Activated CD4-positive, alpha-beta T cell treated with anti-CD3 and anti-CD28 coated beads for 1 hour (primary cell): ENCODE data around the gene GATD1.
A peak's percentile ranks its signal among the peaks of the same experiment; 100 is the strongest.
"Not testable (repeated sequence)": the region's sequence is repeated elsewhere in the genome, so short reads cannot be mapped to it uniquely, and the experiment has no call there.

Source experiments
- DNase-seq: peaks from one replicate; pipeline ENCODE4 v3.0.0-alpha.2; 2020

Gene GATD1

DNA sequence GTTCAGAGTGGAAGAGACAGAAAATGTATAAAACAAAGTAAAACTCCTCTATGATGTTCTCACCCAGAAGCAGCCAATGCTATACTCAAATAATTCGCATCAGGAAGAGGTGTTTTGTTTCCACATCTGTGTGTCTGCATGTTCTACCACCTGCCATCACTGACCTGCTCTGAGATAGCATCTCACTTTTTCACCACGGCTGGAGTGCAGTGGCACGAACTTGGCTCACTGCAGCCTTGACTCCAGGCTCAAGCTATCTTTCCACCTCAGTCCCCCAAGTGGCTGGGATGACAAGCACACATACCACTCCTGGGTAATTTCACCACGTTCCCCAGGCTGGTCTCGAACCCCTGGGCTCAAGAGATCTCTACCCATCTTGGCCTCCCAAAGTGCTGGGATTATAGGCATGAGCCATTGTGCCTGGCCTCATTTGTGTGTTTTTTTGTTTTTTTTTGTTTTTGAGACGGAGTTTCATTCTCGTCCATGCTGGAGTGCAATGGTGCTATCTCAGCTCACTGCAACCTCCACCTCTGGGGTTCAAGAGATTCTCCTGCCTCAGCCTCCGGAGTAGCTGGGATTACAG, 15.7 kb downstream of the GATD1 start:
- DNase-seq = no peak

DNA sequence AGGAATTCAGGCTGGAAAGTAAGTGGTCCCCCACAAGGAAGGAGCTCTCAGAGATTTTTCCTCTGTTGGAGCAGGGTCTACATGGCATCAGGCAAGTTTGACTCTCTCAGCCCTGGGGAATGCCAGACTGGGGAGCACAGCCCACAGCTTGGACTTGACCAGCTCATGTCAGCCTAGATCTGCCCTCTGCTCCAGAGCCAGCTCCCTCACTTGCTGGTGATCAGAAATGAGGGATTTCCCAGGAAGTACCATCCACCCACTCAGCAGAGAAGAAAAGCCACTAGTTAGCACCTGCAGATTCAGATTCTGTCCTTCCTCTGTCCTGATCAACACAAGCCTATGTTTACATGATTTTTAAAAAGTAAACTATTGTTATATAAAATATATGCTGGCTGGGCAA, 17.1 kb downstream of the GATD1 start:
- no peak for DNase-seq

DNA sequence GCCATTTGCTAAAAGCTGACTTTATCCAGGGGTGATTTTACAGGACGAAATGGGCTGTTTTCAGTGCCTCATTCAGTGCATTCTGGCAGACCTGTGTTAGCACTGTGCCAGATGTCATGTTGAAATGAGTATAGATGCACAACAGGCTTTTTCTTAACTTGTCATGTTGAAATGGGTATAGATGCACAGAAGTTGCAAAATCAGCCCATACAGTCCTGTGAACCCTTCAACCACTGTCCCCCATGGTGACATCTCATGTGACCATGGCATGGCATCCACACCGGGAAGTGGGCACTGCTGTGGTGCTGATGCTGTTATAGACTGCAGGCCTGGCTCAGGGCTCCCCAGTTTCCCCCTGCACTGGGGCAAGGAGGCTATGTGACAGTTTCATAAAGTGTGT, 27.6 kb downstream of the GATD1 start:
- no peak for DNase-seq

DNA sequence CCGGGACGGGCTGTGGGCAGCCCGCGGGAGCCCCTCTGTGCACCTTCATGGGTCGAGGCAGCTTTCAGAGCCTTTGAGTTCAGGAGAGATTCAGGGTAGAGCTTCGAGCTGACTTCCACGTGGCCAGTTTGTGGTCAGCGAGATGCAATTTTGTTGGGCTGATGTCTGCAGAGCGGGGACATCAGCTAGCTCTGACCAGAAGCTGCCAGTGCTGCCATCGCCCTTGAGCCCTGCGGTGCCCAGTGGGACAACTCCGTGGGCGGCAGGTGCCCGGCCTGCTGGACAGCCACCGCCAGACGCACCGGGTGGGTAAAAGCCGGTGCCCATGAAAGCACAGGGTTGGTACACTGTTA, 29.3 kb downstream of the GATD1 start:
- no peak for DNase-seq

DNA sequence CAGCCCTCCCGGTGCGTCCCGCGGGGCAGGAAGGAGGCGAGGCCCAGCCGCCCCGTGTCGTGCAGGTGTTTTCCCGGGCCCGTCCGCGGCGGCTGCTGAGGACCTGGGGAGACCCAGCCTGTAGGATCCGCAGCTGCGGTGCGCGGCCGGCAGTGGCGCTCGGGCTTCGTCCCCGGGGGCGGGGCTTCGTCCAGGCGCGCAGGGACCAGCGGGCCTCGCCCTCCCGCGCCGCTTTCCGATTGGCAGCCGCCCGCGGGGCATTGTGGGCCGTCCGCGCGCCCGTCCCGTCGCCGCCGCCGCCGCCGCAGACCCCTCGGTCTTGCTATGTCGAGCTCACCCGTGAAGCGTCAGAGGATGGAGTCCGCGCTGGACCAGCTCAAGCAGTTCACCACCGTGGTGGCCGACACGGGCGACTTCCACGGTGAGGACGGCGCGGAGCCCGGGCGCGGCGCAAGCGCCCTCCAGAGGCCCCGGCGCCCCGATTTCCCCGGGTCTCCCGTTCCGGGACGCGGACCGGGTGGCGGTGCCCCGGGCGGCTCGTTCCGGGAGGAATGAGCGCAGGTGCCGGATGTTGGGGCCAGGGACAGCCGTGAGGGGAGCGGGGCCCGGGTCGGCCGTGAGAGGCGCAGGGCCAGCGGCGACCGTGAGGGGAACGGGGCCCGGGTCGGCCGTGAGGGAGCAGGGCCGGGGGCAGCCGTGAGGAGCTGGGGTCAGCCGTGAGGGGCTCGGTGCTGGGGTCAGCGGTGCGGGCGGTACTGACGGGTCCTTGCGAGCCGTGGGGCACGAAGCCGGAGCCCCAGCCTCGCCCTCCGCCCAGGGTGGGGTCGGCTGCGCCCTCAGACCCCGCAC, 29.9 kb downstream of the GATD1 start, which contains the start of gene TALDO1:
TSS of gene TALDO1 (plus strand) at position 307 of the 849 bp plus-strand sequence. CDS start at position 325, 18 bp downstream.
- peak; percentile 63 for DNase-seq

DNA sequence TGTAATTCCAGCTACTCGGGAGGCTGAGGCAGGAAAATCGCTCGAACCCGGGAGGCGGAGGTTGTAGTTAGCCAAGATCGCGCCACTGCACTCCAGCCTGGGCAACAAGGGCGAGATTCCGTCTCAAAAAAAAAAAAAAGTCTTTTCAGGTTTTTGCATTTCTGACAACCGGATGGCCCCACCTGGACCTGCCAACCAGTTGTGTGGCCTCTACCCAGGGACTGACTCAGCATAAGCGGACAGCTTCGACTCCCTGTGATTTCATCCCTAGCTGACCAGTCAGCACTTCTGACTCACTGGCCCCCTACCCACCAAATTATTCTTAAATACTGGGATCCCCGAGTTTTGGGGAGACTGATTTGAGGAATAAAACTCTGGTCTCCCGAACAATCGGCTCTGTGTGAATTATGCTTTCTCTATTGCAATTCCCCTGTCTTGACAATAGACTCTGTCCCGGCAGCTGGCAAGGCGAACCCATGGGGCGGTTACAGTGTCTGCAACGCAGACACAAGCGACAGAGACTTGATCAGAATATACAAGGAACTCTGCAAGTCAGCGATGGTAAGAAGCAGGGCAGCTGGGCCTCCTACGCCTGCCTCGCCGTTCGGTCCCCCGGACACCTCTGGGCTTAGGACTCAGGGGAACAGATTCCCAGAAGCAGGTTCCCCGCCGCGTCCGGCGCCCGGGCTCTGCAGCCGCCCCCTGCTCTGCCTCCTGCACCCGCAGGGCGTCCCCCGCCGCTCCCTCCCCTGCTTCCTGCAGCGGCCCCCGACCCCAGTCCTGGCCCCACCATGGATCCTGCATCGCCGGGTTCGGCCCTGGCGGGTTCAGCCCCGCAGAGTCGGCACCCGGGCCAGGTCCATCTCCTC, 30.8 kb downstream of the GATD1 start:
- DNase-seq = no peak

DNA sequence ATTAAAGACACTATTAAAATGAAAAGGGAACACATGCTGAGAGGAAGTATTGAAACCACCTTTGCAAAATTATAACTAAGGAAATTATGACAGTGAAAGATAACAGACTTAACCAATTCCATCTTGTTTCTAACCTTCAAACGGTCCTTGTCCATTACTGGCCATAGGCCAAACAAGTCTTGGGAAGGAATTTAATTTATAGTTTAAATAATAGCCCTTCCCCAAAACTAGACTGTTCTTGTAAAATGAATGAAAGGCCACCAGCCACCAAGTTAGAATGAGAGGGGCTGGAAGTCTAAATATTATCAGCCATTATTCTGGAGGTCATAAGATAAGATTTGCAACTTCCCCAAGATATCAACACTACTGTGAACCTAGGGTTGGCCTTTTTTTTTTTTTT, 31.9 kb downstream of the GATD1 start:
- no peak for DNase-seq

DNA sequence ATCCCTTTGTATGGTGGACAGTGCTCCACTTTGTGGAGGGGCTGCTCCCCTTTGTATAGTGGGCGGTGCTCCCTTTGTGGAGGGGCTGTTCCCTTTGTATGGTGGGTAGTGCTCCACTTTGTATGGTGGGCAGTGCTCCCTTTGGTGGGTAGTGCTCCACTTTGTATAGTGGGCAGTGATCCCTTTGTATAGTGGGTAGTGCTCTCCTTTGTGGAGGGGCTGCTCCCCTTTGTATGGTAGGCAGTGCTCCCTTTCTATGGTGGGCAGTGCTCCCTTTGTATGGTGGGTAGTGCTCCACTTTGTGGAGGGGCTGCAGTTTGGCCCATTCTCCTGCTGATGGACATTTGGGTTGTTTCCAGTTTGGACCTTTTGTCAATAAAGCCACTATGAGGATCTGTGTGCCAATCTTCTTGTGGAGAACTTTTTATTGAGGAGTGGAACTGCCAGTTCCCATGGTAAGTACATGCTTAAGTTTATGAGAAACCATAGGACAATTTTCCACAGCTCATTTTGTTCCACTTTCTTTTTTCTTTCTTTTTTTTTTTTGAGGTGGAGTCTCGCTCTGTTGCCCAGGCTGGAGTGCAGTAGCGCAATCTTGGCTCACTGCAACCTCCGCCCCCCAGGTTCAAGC, 34.6 kb downstream of the GATD1 start:
- DNase-seq = no peak

DNA sequence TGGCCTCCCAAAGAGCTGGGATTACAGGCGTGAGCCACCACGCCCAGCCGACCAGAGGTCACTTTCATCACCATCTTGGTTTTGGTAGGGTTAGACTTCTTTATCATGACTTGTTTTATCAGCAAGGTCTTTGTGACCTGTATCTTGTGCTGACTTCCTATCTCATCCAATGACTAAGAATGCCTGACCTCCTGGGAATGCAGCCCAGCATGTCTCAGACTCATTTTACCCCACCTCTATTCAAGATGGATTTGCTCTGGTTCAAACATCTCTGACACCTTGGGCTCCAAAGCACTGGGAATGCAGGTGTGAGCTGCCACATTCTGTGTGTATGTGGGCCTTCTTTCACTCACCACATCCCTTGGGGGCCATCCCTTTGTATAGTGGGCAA, 35.1 kb downstream of the GATD1 start:
- no peak for DNase-seq

DNA sequence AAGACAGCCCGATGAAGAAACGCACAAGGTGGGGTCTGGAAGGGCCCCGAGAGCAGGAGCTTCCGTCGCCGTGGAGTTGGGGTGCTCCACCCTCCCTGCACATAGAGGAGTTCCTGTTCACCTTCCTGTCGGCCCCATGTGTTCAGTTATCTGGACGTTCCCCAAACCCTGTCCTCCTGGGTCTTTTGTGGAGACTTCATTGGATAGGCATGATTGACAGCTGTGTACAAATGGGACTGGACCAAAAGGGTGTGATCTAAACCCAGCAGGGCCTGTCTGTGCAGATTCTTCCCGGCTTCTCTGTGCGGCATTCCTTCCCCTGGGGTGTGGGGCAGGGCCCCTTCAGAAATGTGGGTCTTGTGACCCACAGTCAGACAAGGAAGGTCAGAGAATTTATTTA, 39.4 kb downstream of the GATD1 start:
- not testable (repeated sequence) for DNase-seq

DNA sequence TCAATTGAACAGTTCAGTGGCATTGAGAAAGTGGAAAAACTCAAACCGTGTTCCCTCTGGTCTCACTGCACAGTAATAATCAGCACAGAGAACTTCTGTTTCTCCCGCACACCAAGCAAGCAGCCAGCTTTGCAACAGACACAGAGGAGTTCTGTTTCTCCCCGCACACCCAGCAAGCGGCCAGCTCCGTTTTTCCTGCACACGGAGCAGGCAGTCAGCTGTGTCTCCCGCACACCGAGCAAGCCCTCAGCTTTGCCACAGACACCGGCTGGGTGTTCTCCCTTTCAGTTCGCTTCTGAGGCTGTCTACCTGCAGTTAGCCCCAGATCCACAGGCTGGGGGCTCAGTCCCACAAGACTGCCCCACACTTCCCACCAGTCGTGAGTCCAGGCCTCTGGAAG, 39.9 kb downstream of the GATD1 start:
- DNase-seq = no peak

DNA sequence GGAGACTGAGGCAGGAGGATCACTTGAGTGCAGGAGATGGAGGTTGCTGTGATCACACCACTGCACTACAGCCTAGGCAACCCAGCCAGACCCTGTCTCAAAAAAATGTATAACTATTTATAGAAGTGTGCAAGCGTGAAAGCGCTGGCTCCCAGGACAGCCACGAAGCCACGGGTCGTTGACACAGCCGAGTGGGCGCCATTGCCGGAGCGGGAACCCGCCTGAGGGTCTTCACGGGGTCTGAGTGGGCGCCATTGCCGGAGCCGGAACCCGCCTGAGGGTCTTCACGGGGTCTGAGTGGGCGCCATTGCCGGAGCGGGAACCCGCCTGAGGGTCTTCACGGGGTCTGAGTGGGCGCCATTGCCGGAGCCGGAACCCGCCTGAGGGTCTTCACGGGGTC, 42.7 kb downstream of the GATD1 start:
- not testable (repeated sequence) for DNase-seq

DNA sequence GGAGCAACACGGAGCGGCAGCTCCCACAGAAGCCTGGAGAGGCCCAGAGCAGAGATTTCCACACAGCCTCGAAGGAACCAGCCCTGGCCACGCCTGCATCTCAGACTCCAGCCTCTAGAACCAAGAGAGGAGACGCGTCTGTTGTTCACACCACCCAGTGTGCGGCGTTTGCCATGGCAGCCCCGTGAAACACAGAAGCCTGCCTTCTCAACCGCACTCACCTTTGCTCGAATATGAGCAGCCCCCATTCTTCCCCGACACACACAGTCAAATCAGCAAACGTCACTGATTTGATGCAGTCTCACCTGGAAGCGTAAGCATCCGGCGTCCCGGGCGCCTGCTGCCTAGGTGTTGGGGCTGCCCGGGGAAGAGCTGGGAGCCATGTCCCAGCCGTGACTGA, 44.2 kb downstream of the GATD1 start:
- no peak for DNase-seq

DNA sequence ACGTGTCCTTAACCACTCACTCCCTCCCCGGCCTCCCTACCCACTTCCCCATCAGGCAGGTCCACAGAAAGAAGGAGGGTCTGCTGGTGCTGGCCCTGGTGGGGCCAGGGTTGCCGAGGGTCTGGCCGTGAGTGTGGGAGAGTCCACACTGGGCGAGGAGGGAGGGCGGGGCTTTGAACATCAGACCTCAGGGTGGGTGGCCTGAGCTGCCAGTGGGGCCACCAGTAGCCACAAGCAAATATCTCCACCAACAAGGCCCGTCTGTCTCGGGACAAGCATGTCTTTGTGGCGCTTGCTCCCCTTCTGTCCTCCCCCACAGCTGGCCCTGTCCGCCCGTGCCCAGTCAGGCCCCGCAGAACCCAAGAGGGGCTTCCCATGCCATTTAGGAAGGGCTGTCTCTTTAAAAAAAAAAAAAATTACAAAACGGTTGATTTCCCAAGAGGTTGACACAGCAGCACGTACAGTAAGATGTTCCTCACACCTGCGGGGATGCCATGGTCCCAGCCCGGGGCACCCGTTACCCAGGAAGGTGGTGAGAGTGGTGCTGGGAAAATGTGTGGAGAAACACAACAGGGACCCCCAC, 47.7 kb downstream of the GATD1 start:
- no peak for DNase-seq

DNA sequence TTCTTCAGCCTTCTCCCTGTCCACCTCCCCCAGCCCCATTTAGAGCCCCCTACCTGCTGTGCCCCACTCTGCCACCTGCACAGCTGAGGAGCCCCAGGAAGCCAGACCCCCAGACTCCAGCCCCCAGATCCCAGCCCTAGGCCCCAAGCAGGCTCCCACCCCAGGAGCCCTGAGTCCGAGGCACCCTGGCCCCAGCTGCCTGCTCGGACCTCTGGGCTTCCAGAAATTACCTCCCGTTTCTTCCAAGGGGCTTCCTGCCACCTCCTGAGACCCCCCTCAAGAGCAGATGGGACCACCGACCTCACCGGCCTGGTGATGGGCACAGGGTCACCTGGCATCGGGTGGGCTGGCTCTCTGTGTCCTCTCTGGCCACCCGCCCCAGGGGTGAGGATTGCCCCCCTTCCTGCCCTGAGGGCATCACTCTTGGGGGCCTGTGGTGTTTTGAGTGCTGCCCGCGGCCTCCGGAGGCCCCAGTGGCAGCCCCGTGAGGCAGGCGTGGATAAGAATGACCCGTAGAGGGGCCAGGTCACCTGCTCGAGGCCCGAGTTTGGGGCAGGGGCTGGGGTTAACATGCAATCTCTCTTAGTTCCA, 48.3 kb downstream of the GATD1 start:
- no peak for DNase-seq

DNA sequence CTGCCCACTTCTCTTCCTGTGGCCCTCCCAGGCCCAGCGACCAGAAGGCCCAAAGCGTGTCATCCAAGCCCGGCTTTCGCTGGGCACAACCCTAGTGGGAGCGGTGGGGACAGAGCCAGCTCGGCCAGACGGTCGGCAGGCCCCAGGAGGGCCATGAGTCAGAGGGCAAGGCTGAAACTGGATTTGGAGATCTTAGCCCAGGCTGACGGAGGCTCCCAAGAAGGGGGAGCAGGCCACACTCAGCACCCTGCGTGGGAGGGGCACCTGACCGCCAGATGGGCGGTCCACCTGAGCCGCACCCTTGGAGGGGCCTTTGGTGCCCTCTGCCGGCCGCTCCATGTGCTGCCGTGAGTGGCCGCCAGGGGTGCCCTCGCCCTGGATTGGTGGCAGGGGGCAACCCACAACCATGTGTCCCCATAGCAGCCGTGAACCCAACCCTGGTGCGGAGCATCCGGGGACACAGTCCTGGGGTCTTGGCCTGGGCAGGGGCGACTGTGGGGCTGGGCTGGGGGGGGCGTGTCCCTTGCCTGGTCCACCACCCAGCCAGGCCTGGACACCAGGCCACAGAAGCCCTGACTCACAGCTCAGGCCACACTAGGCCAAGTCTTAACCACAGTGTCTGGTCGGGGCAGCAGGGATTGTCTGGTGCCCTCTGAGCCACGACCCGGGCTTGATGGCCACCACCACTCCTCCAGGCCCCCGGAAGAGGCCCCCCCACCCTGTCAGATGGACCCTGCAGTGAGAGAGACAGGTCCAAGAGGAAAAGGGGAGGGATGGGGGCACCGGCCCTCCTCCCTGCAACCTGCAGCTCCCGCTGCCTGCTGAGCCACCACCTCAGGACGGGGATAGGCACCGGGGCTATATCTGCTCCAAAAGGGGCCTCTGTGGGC, 49.2 kb downstream of the GATD1 start:
- DNase-seq = peak; percentile 67

DNA sequence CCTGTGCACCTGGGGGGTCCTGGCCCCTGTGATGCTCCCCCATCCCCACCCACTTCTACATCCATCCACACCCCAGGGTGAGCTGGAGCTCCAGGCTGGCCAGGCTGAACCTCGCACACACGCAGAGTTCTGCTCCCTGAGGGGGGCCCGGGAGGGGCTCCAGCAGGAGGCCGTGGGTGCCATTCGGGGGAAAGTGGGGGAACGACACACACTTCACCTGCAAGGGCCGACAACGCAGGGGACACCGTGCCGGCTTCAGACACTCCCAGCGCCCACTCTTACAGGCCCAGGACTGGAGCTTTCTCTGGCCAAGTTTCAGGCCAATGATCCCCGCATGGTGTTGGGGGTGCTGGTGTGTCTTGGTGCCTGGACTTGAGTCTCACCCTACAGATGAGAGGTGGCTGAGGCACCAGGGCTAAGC, 50.0 kb downstream of the GATD1 start:
- DNase-seq = no peak

DNA sequence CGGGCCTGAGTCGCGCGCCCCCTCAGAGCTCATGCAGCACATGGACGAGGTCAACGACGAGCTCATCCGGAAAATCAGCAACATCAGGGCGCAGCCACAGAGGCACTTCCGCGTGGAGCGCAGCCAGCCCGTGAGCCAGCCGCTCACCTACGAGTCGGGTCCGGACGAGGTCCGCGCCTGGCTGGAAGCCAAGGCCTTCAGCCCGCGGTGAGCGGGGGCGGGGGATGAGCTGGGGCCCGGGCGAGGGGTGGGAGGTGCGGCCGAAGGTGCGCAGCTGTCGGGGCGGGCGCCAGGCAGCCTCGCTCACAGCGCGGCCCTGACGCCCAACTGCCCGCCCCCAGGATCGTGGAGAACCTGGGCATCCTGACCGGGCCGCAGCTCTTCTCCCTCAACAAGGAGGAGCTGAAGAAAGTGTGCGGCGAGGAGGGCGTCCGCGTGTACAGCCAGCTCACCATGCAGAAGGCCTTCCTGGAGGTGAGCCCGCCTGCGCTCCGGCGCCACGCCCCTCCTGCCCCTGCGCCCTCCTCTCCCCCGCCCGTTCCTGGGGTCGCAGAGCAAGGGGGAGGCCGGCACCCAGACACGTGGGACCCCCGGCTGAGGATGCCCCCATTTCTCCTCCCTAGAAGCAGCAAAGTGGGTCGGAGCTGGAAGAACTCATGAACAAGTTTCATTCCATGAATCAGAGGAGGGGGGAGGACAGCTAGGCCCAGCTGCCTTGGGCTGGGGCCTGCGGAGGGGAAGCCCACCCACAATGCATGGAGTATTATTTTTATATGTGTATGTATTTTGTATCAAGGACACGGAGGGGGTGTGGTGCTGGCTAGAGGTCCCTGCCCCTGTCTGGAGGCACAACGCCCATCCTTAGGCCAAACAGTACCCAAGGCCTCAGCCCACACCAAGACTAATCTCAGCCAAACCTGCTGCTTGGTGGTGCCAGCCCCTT, 50.7 kb downstream of the GATD1 start:
- DNase-seq = peak; percentile 38

DNA sequence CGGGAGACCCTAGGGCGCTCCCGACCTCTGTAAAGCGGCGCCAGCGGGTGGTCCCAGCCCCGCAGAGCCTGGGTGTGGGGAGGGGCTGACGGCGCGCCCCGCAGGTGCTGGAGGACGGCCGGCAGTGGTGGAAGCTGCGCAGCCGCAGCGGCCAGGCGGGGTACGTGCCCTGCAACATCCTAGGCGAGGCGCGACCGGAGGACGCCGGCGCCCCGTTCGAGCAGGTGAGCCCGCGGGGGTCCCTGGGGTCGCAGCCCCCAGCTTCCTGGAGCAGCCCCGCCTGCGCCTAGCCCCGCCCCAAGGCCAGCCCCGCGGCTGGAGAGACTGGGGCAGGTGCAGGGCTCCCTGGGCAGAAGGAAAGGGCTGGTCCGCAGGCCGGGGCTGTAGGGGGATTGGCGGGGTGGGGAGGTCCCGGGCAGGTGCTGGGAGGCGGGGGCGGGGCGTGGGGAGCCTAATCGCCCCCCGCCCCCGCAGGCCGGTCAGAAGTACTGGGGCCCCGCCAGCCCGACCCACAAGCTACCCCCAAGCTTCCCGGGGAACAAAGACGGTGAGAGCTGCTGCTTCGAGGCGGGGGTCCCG, 51.6 kb downstream of the GATD1 start:
- no peak for DNase-seq
